Neural cell (in vitro differentiated cells): ENCODE measurements around the gene UBE4B. TPM values are rescaled to one million over a fixed set of nuclear protein-coding genes. Genes with fewer than 3 reads are reported as not detected.
"Not testable (repeated sequence)": the region's sequence is repeated elsewhere in the genome, so short reads cannot be mapped to it uniquely, and the experiment has no call there.

Experiments used
- H2AFZ ChIP-seq: fragments of 200-600, 300-800 bp; sonication (generic), shearing (Covaris generic); 2 replicates; pipeline ENCODE4 v1.6.0; 2014; ENCODE audit warnings: low read depth, mild to moderate bottlenecking, antibody characterized with exemption, low read length, moderate library complexity
- H3F3A ChIP-seq: fragments of 200-600 bp; shearing (Covaris generic); 2 replicates; pipeline ENCODE4 v1.6.1; 2016; ENCODE audit warnings: mild to moderate bottlenecking, moderate library complexity, mixed read lengths, antibody characterized with exemption, low read length; ENCODE audit not compliant: insufficient read depth, poor library complexity, severe bottlenecking
- H3K27ac ChIP-seq: fragments of 200-600, 300-800 bp; sonication (generic), shearing (Covaris generic); 2 replicates; pipeline ENCODE4 v1.5.1; 2014; ENCODE audit warnings: mild to moderate bottlenecking, low read length, moderate library complexity
- H3K27me3 ChIP-seq: fragments of 300-800, 200-600 bp; sonication (generic), shearing (Covaris generic); 2 replicates; pipeline ENCODE4 v1.6.0; 2014; ENCODE audit warnings: mild to moderate bottlenecking, low read depth, low read length, moderate library complexity; ENCODE audit not compliant: insufficient read depth
- H3K36me3 ChIP-seq: fragments of 300-800, 200-600 bp; sonication (generic), shearing (Covaris generic); 2 replicates; pipeline ENCODE4 v1.5.1; 2014; ENCODE audit warnings: mild to moderate bottlenecking, antibody characterized with exemption, low read length, moderate library complexity; ENCODE audit not compliant: insufficient read depth
- H3K4me2 ChIP-seq: fragments of 300-800, 200-600 bp; sonication (generic), shearing (Covaris generic); 2 replicates; pipeline ENCODE4 v1.6.0; 2014; ENCODE audit warnings: mild to moderate bottlenecking, low read length
- H3K4me3 ChIP-seq: fragments of 300-800, 200-600 bp; sonication (generic), shearing (Covaris generic); 2 replicates; pipeline ENCODE4 v1.5.1; 2014; ENCODE audit warnings: mild to moderate bottlenecking, low read length, moderate library complexity
- H3K79me2 ChIP-seq: fragments of 200-600 bp; shearing (Covaris generic); replicated peaks from 2 replicates; pipeline ENCODE4 v1.6.0; 2014; ENCODE audit warnings: mild to moderate bottlenecking, low read length, moderate library complexity; ENCODE audit not compliant: insufficient read depth
- H3K9ac ChIP-seq: fragments of 300-800, 200-600 bp; sonication (generic), shearing (Covaris generic); 2 replicates; pipeline ENCODE4 v1.6.1; 2016; ENCODE audit warnings: mild to moderate bottlenecking, low read length, mixed read lengths
- H3K9me2 ChIP-seq: fragments of 200-600 bp; shearing (Covaris generic); 2 replicates; pipeline ENCODE4 v1.6.1; 2016; ENCODE audit warnings: mild to moderate bottlenecking, low read length, mixed read lengths; ENCODE audit not compliant: insufficient read depth
- H3K9me3 ChIP-seq: fragments of 200-600, 300-800 bp; sonication (generic), shearing (Covaris generic); 2 replicates; pipeline ENCODE4 v1.6.1; 2016; ENCODE audit warnings: mild to moderate bottlenecking, mixed run types, low read length, moderate library complexity, mixed read lengths
- H4K20me1 ChIP-seq: fragments of 200-600 bp; shearing (Covaris generic); 2 replicates; pipeline ENCODE4 v1.6.1; 2016; ENCODE audit warnings: mild to moderate bottlenecking, mixed run types; ENCODE audit not compliant: insufficient read depth
- EP300 ChIP-seq: fragments of 450-650 bp; conservative IDR thresholded peaks from 2 replicates; pipeline ENCODE4 v1.6.1; 2014; ENCODE audit warnings: antibody characterized with exemption, mild to moderate bottlenecking, moderate library complexity; ENCODE audit not compliant: poor library complexity, severe bottlenecking
- EZH2 ChIP-seq: fragments of 200-600, 300-800 bp; shearing (Covaris generic), sonication (generic); IDR thresholded peaks from 2 replicates; pipeline ENCODE4 v1.6.1; 2014; ENCODE audit warnings: antibody characterized with exemption, low read length, borderline replicate concordance, mild to moderate bottlenecking; ENCODE audit not compliant: insufficient read depth, poor library complexity, severe bottlenecking
- MXI1 ChIP-seq: fragments of 450-650 bp; conservative IDR thresholded peaks from 2 replicates; pipeline ENCODE4 v1.6.1; 2014; ENCODE audit warnings: antibody characterized with exemption, mild to moderate bottlenecking; ENCODE audit not compliant: poor library complexity, severe bottlenecking
- POLR2AphosphoS5 ChIP-seq: IDR thresholded peaks from 2 replicates; pipeline ENCODE4 v1.6.1; 2012
- RAD21 ChIP-seq: fragments of 450-650 bp; conservative IDR thresholded peaks from 2 replicates; pipeline ENCODE4 v1.6.1; 2014; ENCODE audit warnings: antibody characterized with exemption, mild to moderate bottlenecking, moderate library complexity
- SMC3 ChIP-seq: fragments of 450-650 bp; conservative IDR thresholded peaks from 2 replicates; pipeline ENCODE4 v1.6.1; 2014; ENCODE audit warnings: antibody characterized with exemption, mild to moderate bottlenecking, moderate library complexity; ENCODE audit not compliant: poor library complexity
- TAF1 ChIP-seq: IDR thresholded peaks from 2 replicates; pipeline ENCODE4 v1.6.1; 2012; ENCODE audit warnings: low read depth
- polyA plus RNA-seq: library from polyadenylated mRNA; depleted of rRNA; stranded (reverse); fragments of >200 nt; gene quantifications from 2 replicates; pipeline ENCODE4 v1.2.3, GENCODE V29; 2014
- TF ChIP-seq, protein P1 (sequence below): IDR thresholded peaks from 2 replicates; pipeline ENCODE4 v1.6.1; 2012; ENCODE audit warnings: borderline replicate concordance
- TF ChIP-seq, protein P2 (sequence below): fragments of 450-650 bp; IDR thresholded peaks from 2 replicates; pipeline ENCODE4 v1.5.1; 2014; ENCODE audit warnings: antibody characterized with exemption, mild to moderate bottlenecking, moderate library complexity; ENCODE audit not compliant: poor library complexity, severe bottlenecking

Gene UBE4B
- polyA plus RNA-seq, 1 donor from 2014 or later: 28.9 TPM

DNA sequence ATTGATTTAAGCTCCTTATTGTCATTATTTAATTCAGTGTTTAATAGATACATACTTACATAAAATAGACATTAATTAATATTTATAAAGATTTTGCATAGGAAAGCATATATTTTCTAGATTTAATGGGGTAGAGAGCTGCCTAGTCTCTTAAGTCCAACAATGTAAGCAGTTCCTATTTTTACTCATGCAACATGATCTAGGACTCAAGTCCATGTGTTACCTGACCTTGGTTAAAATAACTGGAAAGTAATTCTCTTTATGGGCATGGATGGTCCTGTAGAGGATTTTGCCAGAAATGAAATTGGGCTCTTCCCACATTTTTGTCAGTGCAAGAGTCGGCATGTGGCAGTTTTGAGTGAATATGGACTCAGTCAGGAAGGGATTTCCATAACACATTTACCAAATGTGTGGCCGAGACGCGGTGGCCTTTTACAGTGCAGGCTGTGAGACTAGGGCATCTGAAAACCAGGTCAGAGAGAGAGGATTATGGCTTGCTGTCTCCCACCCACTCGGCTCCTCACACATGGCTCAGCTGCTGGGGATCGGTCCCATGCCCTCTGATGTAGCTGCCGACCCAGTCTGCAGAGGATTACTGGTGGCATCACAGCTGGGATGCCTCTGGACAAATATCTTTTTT is 171.4 kb downstream of the UBE4B start:
- Histone ChIP-seq H4K20me1 (no peaks in the 10 kb centered on the region), H3F3A (peaks cover 1% of the 10 kb centered on the region), H3K9me2 (no peaks in the 10 kb centered on the region), H3K4me2 (no peak overlapping the region), H2AFZ (no peak overlapping the region), H3K9ac (no peak overlapping the region), H3K4me3 (no peak overlapping the region), H3K27ac (no peak overlapping the region), H3K36me3 (no peaks in the 10 kb centered on the region), H3K27me3 (no peaks in the 10 kb centered on the region), H3K9me3 (no peaks in the 10 kb centered on the region), H3K79me2 (no peaks in the 10 kb centered on the region)
- TF ChIP-seq SMC3: no peak
- TF ChIP-seq EP300: no peak
- no peak for TF ChIP-seq EZH2
- no peak for TF ChIP-seq RAD21
- TF ChIP-seq, protein P1, sequence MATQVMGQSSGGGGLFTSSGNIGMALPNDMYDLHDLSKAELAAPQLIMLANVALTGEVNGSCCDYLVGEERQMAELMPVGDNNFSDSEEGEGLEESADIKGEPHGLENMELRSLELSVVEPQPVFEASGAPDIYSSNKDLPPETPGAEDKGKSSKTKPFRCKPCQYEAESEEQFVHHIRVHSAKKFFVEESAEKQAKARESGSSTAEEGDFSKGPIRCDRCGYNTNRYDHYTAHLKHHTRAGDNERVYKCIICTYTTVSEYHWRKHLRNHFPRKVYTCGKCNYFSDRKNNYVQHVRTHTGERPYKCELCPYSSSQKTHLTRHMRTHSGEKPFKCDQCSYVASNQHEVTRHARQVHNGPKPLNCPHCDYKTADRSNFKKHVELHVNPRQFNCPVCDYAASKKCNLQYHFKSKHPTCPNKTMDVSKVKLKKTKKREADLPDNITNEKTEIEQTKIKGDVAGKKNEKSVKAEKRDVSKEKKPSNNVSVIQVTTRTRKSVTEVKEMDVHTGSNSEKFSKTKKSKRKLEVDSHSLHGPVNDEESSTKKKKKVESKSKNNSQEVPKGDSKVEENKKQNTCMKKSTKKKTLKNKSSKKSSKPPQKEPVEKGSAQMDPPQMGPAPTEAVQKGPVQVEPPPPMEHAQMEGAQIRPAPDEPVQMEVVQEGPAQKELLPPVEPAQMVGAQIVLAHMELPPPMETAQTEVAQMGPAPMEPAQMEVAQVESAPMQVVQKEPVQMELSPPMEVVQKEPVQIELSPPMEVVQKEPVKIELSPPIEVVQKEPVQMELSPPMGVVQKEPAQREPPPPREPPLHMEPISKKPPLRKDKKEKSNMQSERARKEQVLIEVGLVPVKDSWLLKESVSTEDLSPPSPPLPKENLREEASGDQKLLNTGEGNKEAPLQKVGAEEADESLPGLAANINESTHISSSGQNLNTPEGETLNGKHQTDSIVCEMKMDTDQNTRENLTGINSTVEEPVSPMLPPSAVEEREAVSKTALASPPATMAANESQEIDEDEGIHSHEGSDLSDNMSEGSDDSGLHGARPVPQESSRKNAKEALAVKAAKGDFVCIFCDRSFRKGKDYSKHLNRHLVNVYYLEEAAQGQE: no peak
- TF ChIP-seq TAF1: no peak
- no peak for TF ChIP-seq POLR2AphosphoS5
- TF ChIP-seq, protein P2, sequence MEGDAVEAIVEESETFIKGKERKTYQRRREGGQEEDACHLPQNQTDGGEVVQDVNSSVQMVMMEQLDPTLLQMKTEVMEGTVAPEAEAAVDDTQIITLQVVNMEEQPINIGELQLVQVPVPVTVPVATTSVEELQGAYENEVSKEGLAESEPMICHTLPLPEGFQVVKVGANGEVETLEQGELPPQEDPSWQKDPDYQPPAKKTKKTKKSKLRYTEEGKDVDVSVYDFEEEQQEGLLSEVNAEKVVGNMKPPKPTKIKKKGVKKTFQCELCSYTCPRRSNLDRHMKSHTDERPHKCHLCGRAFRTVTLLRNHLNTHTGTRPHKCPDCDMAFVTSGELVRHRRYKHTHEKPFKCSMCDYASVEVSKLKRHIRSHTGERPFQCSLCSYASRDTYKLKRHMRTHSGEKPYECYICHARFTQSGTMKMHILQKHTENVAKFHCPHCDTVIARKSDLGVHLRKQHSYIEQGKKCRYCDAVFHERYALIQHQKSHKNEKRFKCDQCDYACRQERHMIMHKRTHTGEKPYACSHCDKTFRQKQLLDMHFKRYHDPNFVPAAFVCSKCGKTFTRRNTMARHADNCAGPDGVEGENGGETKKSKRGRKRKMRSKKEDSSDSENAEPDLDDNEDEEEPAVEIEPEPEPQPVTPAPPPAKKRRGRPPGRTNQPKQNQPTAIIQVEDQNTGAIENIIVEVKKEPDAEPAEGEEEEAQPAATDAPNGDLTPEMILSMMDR: no peak
- TF ChIP-seq MXI1: no peak

DNA sequence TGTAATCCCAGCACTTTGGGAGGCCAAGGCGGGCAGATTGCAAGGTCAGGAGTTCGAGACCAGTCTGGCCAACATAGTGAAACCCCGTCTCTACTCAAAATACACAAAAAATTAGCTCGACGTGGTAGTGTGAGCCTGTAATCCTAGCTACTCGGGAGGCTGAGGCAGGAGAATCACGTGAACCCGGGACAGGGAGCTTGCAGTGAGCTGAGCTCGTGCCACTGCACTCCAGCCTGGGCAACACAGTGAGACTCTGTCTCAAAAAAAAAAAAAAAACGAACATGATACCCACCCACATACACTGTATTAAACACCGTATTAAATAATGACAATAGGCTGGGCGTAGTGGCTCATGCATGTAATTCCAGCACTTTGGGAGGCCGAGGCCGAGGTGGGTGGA is 172.4 kb downstream of the UBE4B start:
- not testable (repeated sequence) for H3K27me3 ChIP-seq, H3F3A ChIP-seq

DNA sequence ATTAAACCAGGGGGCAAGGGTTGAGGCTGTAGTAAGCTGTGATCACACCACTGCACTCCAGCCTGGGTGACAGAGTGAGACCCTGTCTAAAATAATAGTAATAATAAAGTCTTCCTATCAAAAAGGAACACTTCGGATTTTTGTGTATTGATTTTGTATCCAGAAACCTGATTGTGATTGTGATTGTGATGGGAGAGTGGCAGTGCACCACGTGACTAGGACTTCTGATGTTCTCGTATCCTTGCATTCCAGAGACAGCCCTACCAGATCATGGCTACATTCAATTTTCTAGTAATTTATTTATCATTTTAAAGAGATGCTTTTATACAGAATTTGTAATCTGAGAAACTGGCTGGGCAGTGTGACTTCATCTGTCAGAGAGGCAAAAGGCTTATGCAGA is 175.1 kb downstream of the UBE4B start:
- Histone ChIP-seq H2AFZ (no peak overlapping the region), H3K27ac (no peak overlapping the region), H4K20me1 (no peaks in the 10 kb centered on the region), H3K4me3 (no peak overlapping the region), H3K79me2 (peaks cover 17% of the 10 kb centered on the region), H3K27me3 (no peaks in the 10 kb centered on the region), H3K9ac (no peak overlapping the region), H3F3A (peaks cover 9% of the 10 kb centered on the region), H3K4me2 (no peak overlapping the region), H3K9me3 (no peaks in the 10 kb centered on the region), H3K9me2 (no peaks in the 10 kb centered on the region), H3K36me3 (no peaks in the 10 kb centered on the region)
- TF ChIP-seq EZH2 (no peak), RAD21 (no peak), POLR2AphosphoS5 (no peak), EP300 (no peak), MXI1 (no peak), TAF1 (no peak), SMC3 (no peak)
- TF ChIP-seq, protein P1: no peak

More for the DNA sequence above, 172.4 kb downstream of the UBE4B start:
- H4K20me1 ChIP-seq, H3K9me3 ChIP-seq, H3K4me3 ChIP-seq, H3K9ac ChIP-seq, H3K4me2 ChIP-seq, H3K9me2 ChIP-seq, H3K79me2 ChIP-seq, H2AFZ ChIP-seq, H3K36me3 ChIP-seq, H3K27ac ChIP-seq: not testable (repeated sequence)
